ENCODE results near the gene MACROD2. TPM values are rescaled to one million over a fixed set of nuclear protein-coding genes. Genes with fewer than 3 reads are reported as not detected.

The MACROD2 gene
- polyA plus RNA-seq, 1 donor from 2014 or later: 23.2 TPM

DNA sequence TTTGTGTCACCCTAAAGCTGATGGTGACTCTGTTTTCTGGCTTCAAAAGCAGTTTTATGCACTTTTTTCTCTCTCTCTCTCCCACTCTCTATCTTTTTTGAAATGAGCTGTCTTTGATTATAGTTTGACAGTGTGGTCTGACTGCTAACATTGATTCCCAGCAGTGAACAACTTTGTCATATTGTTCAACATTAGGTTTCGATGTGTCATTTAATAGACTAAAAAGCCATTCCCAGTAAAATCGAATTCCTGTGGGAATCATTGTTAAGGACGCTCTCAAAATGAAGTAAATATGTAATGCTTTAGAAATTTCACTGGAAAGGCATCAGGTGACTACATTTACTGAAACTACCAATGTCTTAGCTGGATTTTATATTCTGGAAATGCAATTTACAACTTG lies 412.0 kb downstream of the MACROD2 start:
- no peaks in the 10 kb centered on the region for H4K20me1 ChIP-seq (ENCODE audit: insufficient read depth)
- H3K9me3 ChIP-seq (ENCODE audit: low read length): no peaks in the 10 kb centered on the region
- H3F3A ChIP-seq (ENCODE audit: insufficient read depth, low read length, poor library complexity, severe bottlenecking): no peaks in the 10 kb centered on the region
- H3K36me3 ChIP-seq (ENCODE audit: insufficient read depth, low read length): no peaks in the 10 kb centered on the region
- H3K79me2 ChIP-seq (replicated peaks; ENCODE audit: insufficient read depth, low read length): no peaks in the 10 kb centered on the region
- no peak overlapping the region for H3K27ac ChIP-seq (ENCODE audit: low read length)
- no peaks in the 10 kb centered on the region for H3K9me2 ChIP-seq (ENCODE audit: insufficient read depth, low read length)
- peaks cover 6% of the 10 kb centered on the region for H3K27me3 ChIP-seq (ENCODE audit: insufficient read depth, low read depth, low read length)
- no peak overlapping the region for H3K4me2 ChIP-seq (ENCODE audit: low read length)
- no peak for TF ChIP-seq EZH2 (IDR thresholded peaks at IDR 0.05; ENCODE audit: borderline replicate concordance, insufficient read depth, low read length, poor library complexity, severe bottlenecking)
- TF ChIP-seq EP300 (conservative IDR thresholded peaks at IDR 0.05; ENCODE audit: poor library complexity, severe bottlenecking): no peak
- TF ChIP-seq MXI1 (conservative IDR thresholded peaks at IDR 0.05; ENCODE audit: poor library complexity, severe bottlenecking): no peak
- TF ChIP-seq, protein P1, sequence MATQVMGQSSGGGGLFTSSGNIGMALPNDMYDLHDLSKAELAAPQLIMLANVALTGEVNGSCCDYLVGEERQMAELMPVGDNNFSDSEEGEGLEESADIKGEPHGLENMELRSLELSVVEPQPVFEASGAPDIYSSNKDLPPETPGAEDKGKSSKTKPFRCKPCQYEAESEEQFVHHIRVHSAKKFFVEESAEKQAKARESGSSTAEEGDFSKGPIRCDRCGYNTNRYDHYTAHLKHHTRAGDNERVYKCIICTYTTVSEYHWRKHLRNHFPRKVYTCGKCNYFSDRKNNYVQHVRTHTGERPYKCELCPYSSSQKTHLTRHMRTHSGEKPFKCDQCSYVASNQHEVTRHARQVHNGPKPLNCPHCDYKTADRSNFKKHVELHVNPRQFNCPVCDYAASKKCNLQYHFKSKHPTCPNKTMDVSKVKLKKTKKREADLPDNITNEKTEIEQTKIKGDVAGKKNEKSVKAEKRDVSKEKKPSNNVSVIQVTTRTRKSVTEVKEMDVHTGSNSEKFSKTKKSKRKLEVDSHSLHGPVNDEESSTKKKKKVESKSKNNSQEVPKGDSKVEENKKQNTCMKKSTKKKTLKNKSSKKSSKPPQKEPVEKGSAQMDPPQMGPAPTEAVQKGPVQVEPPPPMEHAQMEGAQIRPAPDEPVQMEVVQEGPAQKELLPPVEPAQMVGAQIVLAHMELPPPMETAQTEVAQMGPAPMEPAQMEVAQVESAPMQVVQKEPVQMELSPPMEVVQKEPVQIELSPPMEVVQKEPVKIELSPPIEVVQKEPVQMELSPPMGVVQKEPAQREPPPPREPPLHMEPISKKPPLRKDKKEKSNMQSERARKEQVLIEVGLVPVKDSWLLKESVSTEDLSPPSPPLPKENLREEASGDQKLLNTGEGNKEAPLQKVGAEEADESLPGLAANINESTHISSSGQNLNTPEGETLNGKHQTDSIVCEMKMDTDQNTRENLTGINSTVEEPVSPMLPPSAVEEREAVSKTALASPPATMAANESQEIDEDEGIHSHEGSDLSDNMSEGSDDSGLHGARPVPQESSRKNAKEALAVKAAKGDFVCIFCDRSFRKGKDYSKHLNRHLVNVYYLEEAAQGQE (IDR thresholded peaks at IDR 0.05; ENCODE audit: borderline replicate concordance): no peak
- TF ChIP-seq POLR2AphosphoS5 (IDR thresholded peaks at IDR 0.05): no peak
- no peak for TF ChIP-seq RAD21 (conservative IDR thresholded peaks at IDR 0.05)
- no peak for TF ChIP-seq SMC3 (conservative IDR thresholded peaks at IDR 0.05; ENCODE audit: poor library complexity)
- TF ChIP-seq TAF1 (IDR thresholded peaks at IDR 0.05; ENCODE audit: low read depth): no peak
- TF ChIP-seq CTCF (IDR thresholded peaks at IDR 0.05; ENCODE audit: poor library complexity, severe bottlenecking): no peak
- no peak overlapping the region for H3K9ac ChIP-seq (ENCODE audit: low read length)
- H3K4me3 ChIP-seq (ENCODE audit: low read length): no peak overlapping the region
- no peak overlapping the region for H2AFZ ChIP-seq (ENCODE audit: low read depth, low read length)

DNA sequence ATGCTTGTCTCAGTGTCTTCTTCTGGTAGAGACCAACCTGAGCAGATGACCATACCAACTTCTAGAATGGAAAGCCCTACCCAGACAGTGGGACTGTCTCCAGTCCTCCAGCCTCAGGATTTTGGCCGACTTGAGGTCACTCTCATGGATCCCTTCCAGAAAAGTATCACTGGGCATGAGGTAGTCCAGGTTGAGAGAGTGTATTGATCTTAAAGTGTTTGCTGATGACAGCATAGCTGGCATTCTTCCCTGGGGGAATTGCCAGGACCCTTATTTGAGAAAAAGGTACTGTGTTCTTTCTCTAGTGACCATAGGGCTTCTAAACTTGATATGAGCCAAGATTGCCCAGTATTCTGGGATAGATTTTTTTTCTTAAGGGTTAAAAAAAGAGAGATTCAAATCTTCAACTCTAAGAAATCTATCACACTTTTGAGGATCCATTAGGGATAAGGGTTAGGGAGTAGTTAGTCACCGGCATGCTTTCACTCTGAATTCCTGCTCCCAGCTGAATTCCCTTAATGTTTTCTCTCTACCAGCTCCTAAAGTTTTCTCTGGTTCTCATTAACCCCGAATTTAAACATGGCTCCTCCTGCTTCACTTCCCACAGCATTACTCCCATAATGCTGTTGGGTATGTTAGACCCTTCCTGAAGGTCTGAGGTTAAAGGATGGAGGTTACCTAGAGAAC lies 415.7 kb downstream of the MACROD2 start:
- Histone ChIP-seq H3K36me3 (ENCODE audit: insufficient read depth, low read length) (no peaks in the 10 kb centered on the region), H2AFZ (ENCODE audit: low read depth, low read length) (no peak overlapping the region), H4K20me1 (ENCODE audit: insufficient read depth) (no peaks in the 10 kb centered on the region), H3K9ac (ENCODE audit: low read length) (no peak overlapping the region), H3K4me2 (ENCODE audit: low read length) (no peak overlapping the region), H3K9me3 (ENCODE audit: low read length) (no peaks in the 10 kb centered on the region), H3K9me2 (ENCODE audit: insufficient read depth, low read length) (no peaks in the 10 kb centered on the region), H3F3A (ENCODE audit: insufficient read depth, low read length, poor library complexity, severe bottlenecking) (no peaks in the 10 kb centered on the region), H3K4me3 (ENCODE audit: low read length) (no peak overlapping the region), H3K79me2 (replicated peaks; ENCODE audit: insufficient read depth, low read length) (no peaks in the 10 kb centered on the region), H3K27me3 (ENCODE audit: insufficient read depth, low read depth, low read length) (no peaks in the 10 kb centered on the region), H3K27ac (ENCODE audit: low read length) (no peak overlapping the region)
- TF ChIP-seq POLR2AphosphoS5 (IDR thresholded peaks at IDR 0.05) (no peak), EZH2 (IDR thresholded peaks at IDR 0.05; ENCODE audit: borderline replicate concordance, insufficient read depth, low read length, poor library complexity, severe bottlenecking) (no peak), SMC3 (conservative IDR thresholded peaks at IDR 0.05; ENCODE audit: poor library complexity) (no peak), TAF1 (IDR thresholded peaks at IDR 0.05; ENCODE audit: low read depth) (no peak)
